Caco-2 (cell line): ENCODE results near the gene TNF. TPM values are rescaled to one million over a fixed set of nuclear protein-coding genes. Genes with fewer than 3 reads are reported as not detected.

ENCODE experiments used
- BruUV-seq: library from RNA; stranded (reverse); fragments of 400-500 nt; replicated peaks from 2 replicates; lab custom pipeline; 2021; lab: Mats Ljungman, UMichigan
- CTCF ChIA-PET: fragments of 300-600 bp; sonication (Branson Sonifier 250); formaldehyde crosslinking; loops from one replicate; lab custom pipeline; 2022; ENCODE audit warnings: antibody characterized with exemption; lab: Charles Lee
- POLR2A ChIA-PET: fragments of 300-600 bp; sonication (Branson Sonifier 250); formaldehyde crosslinking; loops from one replicate; lab custom pipeline; 2022; ENCODE audit warnings: antibody characterized with exemption; lab: Charles Lee
- DNase-seq, 2 experiments: peaks; one replicate each; pipeline versions ENCODE4 v3.0.0 to v3.0.0-alpha.2; 2020 to 2022
- H3K27me3 ChIP-seq: replicated peaks from 2 replicates; pipeline ENCODE4 v1.6.0; 2011; ENCODE audit warnings: low read length; ENCODE audit not compliant: control insufficient read depth, insufficient read depth
- H3K36me3 ChIP-seq: 2 replicates; pipeline ENCODE4 v1.5.1; 2011; ENCODE audit warnings: low read length; ENCODE audit not compliant: control insufficient read depth, insufficient read depth
- H3K4me1 ChIP-seq: fragments of 250-450 bp; sonication (Bioruptor Pico); 2 replicates; pipeline ENCODE4 v1.5.1; 2020; ENCODE audit warnings: mild to moderate bottlenecking
- H3K4me3 ChIP-seq: 2 replicates; pipeline ENCODE4 v1.5.1; 2011; ENCODE audit warnings: low read depth, mild to moderate bottlenecking, control low read depth, low read length
- H3K9me3 ChIP-seq: fragments of 250-450 bp; sonication (Bioruptor Pico); 2 replicates; pipeline ENCODE4 v1.5.1; 2020; ENCODE audit warnings: mild to moderate bottlenecking, moderate library complexity
- H3K27ac Mint-ChIP-seq: one replicate; pipeline ENCODE4 v1.8.0; 2022; ENCODE audit warnings: mixed read lengths; ENCODE audit not compliant: unreplicated experiment
- H3K27me3 Mint-ChIP-seq: one replicate; pipeline ENCODE4 v1.8.0; 2022; ENCODE audit warnings: mixed read lengths; ENCODE audit not compliant: insufficient read depth, unreplicated experiment
- H3K36me3 Mint-ChIP-seq: one replicate; pipeline ENCODE4 v1.8.0; 2022; ENCODE audit warnings: mild to moderate bottlenecking, mixed read lengths; ENCODE audit not compliant: insufficient read depth, unreplicated experiment
- H3K4me1 Mint-ChIP-seq: one replicate; pipeline ENCODE4 v1.8.0; 2022; ENCODE audit warnings: low read depth, mixed read lengths; ENCODE audit not compliant: unreplicated experiment
- H3K4me3 Mint-ChIP-seq: one replicate; pipeline ENCODE4 v1.8.0; 2022; ENCODE audit warnings: mild to moderate bottlenecking, moderate library complexity, mixed read lengths; ENCODE audit not compliant: unreplicated experiment
- H3K9me3 Mint-ChIP-seq: one replicate; pipeline ENCODE4 v1.8.0; 2022; ENCODE audit warnings: mixed read lengths; ENCODE audit not compliant: unreplicated experiment
- intact Hi-C: fragments of 100-400 bp; cut with micrococcal nuclease; formaldehyde crosslinking; loops from one replicate; pipeline ENCODE4 v1.10.0; 2022; ENCODE audit not compliant: unreplicated experiment
- total RNA-seq: library from RNA; stranded (reverse); gene quantifications from 2 replicates; pipeline ENCODE4 v1.2.3, GENCODE V29; 2022
- TF ChIP-seq, protein P1 (sequence below), 2 experiments: fragments of 200-600 bp in 1 of 2; IDR thresholded peaks; 1 replicate in 1 of 2; 2 replicates in 1 of 2; pipeline versions ENCODE4 v1.5.1 to v1.8.0; 2011 to 2022; ENCODE audit warnings: antibody characterized with exemption in 1 of 2, control low read depth in 1 of 2, inconsistent platforms in 1 of 2, low read depth in 1 of 2, low read length in 1 of 2, mild to moderate bottlenecking in 1 of 2, moderate library complexity in 1 of 2; ENCODE audit not compliant: insufficient read depth in 1 of 2, severe bottlenecking in 1 of 2, unreplicated experiment in 1 of 2

The TNF gene
- total RNA-seq, 1 experiment from 2014 or later: not detected

DNA sequence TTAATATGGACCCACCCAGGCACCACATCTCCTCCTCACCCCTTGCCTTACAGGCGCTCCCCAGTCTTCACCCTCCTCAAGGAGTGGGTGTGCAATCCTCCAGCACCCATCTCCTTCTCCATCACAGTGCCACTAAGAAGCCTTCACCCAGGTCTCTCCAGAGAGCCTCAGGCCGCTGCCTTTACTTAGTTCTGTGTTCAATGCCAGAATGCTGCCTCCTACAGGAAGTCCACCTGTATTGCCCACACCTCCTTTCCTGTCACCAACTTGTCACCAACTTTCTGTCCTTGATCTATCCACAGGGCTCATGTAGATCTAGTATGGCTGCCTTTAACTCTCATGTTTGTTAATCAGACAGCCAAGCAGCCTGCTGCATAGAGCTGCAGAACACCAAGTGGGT lies 10.1 kb downstream of the TNF start:
- Mint-ChIP-seq H3K36me3 (peaks cover 5% of the 10 kb centered on the region), H3K27me3 (no peaks in the 10 kb centered on the region), H3K4me1 (peaks cover 16% of the 10 kb centered on the region), H3K27ac (no peak overlapping the region), H3K9me3 (no peaks in the 10 kb centered on the region), H3K4me3 (no peak overlapping the region)
- TF ChIP-seq, protein P1, sequence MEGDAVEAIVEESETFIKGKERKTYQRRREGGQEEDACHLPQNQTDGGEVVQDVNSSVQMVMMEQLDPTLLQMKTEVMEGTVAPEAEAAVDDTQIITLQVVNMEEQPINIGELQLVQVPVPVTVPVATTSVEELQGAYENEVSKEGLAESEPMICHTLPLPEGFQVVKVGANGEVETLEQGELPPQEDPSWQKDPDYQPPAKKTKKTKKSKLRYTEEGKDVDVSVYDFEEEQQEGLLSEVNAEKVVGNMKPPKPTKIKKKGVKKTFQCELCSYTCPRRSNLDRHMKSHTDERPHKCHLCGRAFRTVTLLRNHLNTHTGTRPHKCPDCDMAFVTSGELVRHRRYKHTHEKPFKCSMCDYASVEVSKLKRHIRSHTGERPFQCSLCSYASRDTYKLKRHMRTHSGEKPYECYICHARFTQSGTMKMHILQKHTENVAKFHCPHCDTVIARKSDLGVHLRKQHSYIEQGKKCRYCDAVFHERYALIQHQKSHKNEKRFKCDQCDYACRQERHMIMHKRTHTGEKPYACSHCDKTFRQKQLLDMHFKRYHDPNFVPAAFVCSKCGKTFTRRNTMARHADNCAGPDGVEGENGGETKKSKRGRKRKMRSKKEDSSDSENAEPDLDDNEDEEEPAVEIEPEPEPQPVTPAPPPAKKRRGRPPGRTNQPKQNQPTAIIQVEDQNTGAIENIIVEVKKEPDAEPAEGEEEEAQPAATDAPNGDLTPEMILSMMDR (IDR thresholded peaks at IDR 0.05; ENCODE audit: insufficient read depth in 1 of 2, low read depth in 1 of 2, low read length in 1 of 2, severe bottlenecking in 1 of 2, unreplicated experiment in 1 of 2): peak; percentile 23 to 42
- POLR2A ChIA-PET: no interaction called here
- no peak for DNase-seq
- peaks cover 2% of the 10 kb centered on the region; the same call in 1 of the 2 replicates for H3K4me1 ChIP-seq
- no peak overlapping the region for H3K4me3 ChIP-seq
- no peaks in the 10 kb centered on the region for H3K36me3 ChIP-seq
- CTCF ChIA-PET: interaction anchor here (0.8 to 7.2 kb wide), 3 partner anchors 12 to 35 kb away, joined by 3 to 80 read pairs (median 5); partner anchors contain the start of gene PRRC2A
- no peaks in the 10 kb centered on the region for H3K27me3 ChIP-seq
- H3K9me3 ChIP-seq: no peaks in the 10 kb centered on the region
- no TSS peak for BruUV-seq
- intact Hi-C loops: loop anchor here (2.0 kb wide), 1 partner anchor 39 kb away; the partner anchor contains the start of genes ATP6V1G2 and NFKBIL1

GRCh38 chr6:31586008-31586407 lies 10.6 kb downstream of the TNF start, which contains the start of gene LST1:
TSS of gene LST1 (plus strand) at chr6:31586277. CDS start at chr6:31587300, 1,023 bp downstream.
- Histone ChIP-seq H3K36me3 (no peaks in the 10 kb centered on the region), H3K27me3 (no peaks in the 10 kb centered on the region), H3K9me3 (no peaks in the 10 kb centered on the region), H3K4me3 (no peak within 1 kb of the TSS), H3K4me1 (no peaks in the 10 kb centered on the region)
- Mint-ChIP-seq H3K4me3 (no peak within 1 kb of the TSS), H3K36me3 (peaks cover 3% of the 10 kb centered on the region), H3K27me3 (no peaks in the 10 kb centered on the region), H3K4me1 (peaks cover 10% of the 10 kb centered on the region), H3K27ac (no peak within 1 kb of the TSS), H3K9me3 (no peaks in the 10 kb centered on the region)
- intact Hi-C loops: no loop called here
- ChIA-PET POLR2A (no interaction called here), CTCF (interaction anchor here (1.0 to 7.2 kb wide), 2 partner anchors 11 to 35 kb away, joined by 3 to 80 read pairs; partner anchors contain the start of gene PRRC2A)
- TF ChIP-seq, protein P1 (IDR thresholded peaks at IDR 0.05; ENCODE audit: insufficient read depth in 1 of 2, low read depth in 1 of 2, low read length in 1 of 2, severe bottlenecking in 1 of 2, unreplicated experiment in 1 of 2): no peak
- BruUV-seq: no TSS peak
- DNase-seq: no peak

- CTCF ChIA-PET: interaction anchor here (1.0 to 7.2 kb wide), 2 partner anchors 11 to 34 kb away, joined by 3 to 80 read pairs; partner anchors contain the start of gene PRRC2A
- BruUV-seq: no TSS peak
Observed at GRCh38 chr6:31586599-31587281, 11.4 kb downstream of the TNF start.

More at GRCh38 chr6:31586599-31587281, 11.4 kb downstream of the TNF start:
- no peak overlapping the region for H3K27ac Mint-ChIP-seq
- no peak overlapping the region for H3K4me3 Mint-ChIP-seq
- POLR2A ChIA-PET: no interaction called here
- intact Hi-C loops: no loop called here
- H3K27me3 Mint-ChIP-seq: no peaks in the 10 kb centered on the region
- H3K9me3 Mint-ChIP-seq: no peaks in the 10 kb centered on the region
- DNase-seq: no peak
- TF ChIP-seq, protein P1 (IDR thresholded peaks at IDR 0.05; ENCODE audit: insufficient read depth in 1 of 2, low read depth in 1 of 2, low read length in 1 of 2, severe bottlenecking in 1 of 2, unreplicated experiment in 1 of 2): no peak
- Histone ChIP-seq H3K4me1 (no peaks in the 10 kb centered on the region), H3K4me3 (no peak overlapping the region), H3K36me3 (no peaks in the 10 kb centered on the region), H3K27me3 (no peaks in the 10 kb centered on the region), H3K9me3 (no peaks in the 10 kb centered on the region)
- peaks cover 5% of the 10 kb centered on the region for H3K4me1 Mint-ChIP-seq
- H3K36me3 Mint-ChIP-seq: no peaks in the 10 kb centered on the region
